Pulmonary artery endothelial cell (primary cell): ENCODE data around the gene SPNS3. TPM values are rescaled to one million over a fixed set of nuclear protein-coding genes. Genes with fewer than 3 reads are reported as not detected.

ENCODE experiments used
- DNase-seq: peaks from one replicate; pipeline ENCODE4 v3.0.0-alpha.2; 2011; ENCODE audit warnings: low read depth, low spot score
- total RNA-seq: library from RNA; depleted of rRNA; stranded (reverse); fragments of >200 nt; gene quantifications from 2 replicates; pipeline ENCODE4 v1.2.3, GENCODE V29; 2014

The SPNS3 gene
- total RNA-seq, 1 donor from 2014 or later, result 0.13 TPM

- no peak for DNase-seq
These were observed 92.1 kb downstream of the SPNS3 start for GRCh38 chr17:4525691-4526397.

GRCh38 chr17:4527134-4527533 is 93.4 kb downstream of the SPNS3 start:
- DNase-seq, result no peak

GRCh38 chr17:4527566-4528125 is 93.9 kb downstream of the SPNS3 start:
- DNase-seq, result no peak

GRCh38 chr17:4529533-4530152 is 95.9 kb downstream of the SPNS3 start:
- no peak for DNase-seq

- DNase-seq, result peak; percentile 97
These were observed 97.3 kb downstream of the SPNS3 start for GRCh38 chr17:4530799-4531730.

GRCh38 chr17:4531988-4532736 is 98.4 kb downstream of the SPNS3 start:
- DNase-seq, result no peak

GRCh38 chr17:4532860-4533522 is 99.3 kb downstream of the SPNS3 start:
- DNase-seq, result no peak

GRCh38 chr17:4533523-4534504 is 100.1 kb downstream of the SPNS3 start:
- no peak for DNase-seq

- no peak for DNase-seq
These were observed 100.8 kb downstream of the SPNS3 start for GRCh38 chr17:4534515-4534914.

- DNase-seq, result no peak
These were observed 101.4 kb downstream of the SPNS3 start for GRCh38 chr17:4534928-4535666.

- DNase-seq, result no peak
These were observed 102.0 kb downstream of the SPNS3 start for GRCh38 chr17:4535667-4536258.

GRCh38 chr17:4536259-4536741 is 102.6 kb downstream of the SPNS3 start:
- DNase-seq, result no peak

- DNase-seq, result no peak
These were observed 103.1 kb downstream of the SPNS3 start for GRCh38 chr17:4536742-4537411.
